HG03469 (cell line): ENCODE data around the gene TAF1B.
A peak's percentile ranks its signal among the peaks of the same experiment; 100 is the strongest.

Experiments
- ATAC-seq: cut with Tn5 transposase; IDR thresholded peaks from one replicate; pipeline ENCODE4 v1.9.1; 2021; ENCODE audit warnings: mild to moderate bottlenecking, moderate library complexity, moderate number of reproducible peaks; ENCODE audit not compliant: unreplicated experiment

The TAF1B gene

GRCh38 chr2:9959262-9959661, 116.0 kb downstream of the TAF1B start:
- ATAC-seq, result no peak

- ATAC-seq, result no peak
Measured at GRCh38 chr2:9961013-9961412, 117.7 kb downstream of the TAF1B start.

GRCh38 chr2:9964334-9964980, 121.2 kb downstream of the TAF1B start:
- no peak for ATAC-seq

- ATAC-seq, result no peak
Measured at GRCh38 chr2:9965119-9965822, 122.0 kb downstream of the TAF1B start.

- ATAC-seq, result no peak
Measured at GRCh38 chr2:9966491-9967022, 123.3 kb downstream of the TAF1B start.

- peak; percentile 44 for ATAC-seq
Measured at GRCh38 chr2:9967053-9967775, 123.9 kb downstream of the TAF1B start.

- no peak for ATAC-seq
Measured at GRCh38 chr2:9968553-9969497, 125.6 kb downstream of the TAF1B start.

- ATAC-seq, result no peak
Measured at GRCh38 chr2:9970200-9971044, 127.1 kb downstream of the TAF1B start.

- no peak for ATAC-seq
Measured at GRCh38 chr2:9971105-9971818, 128.0 kb downstream of the TAF1B start.

- no peak for ATAC-seq
Measured at GRCh38 chr2:9971890-9972289, 128.6 kb downstream of the TAF1B start.

- ATAC-seq, result no peak
Measured at GRCh38 chr2:9972621-9973479, 129.6 kb downstream of the TAF1B start.

GRCh38 chr2:9973690-9974089, 130.4 kb downstream of the TAF1B start:
- no peak for ATAC-seq

- no peak for ATAC-seq
Measured at GRCh38 chr2:9974343-9974742, 131.1 kb downstream of the TAF1B start.

- no peak for ATAC-seq
Measured at GRCh38 chr2:9975328-9975727, 132.1 kb downstream of the TAF1B start.

- ATAC-seq, result no peak
Measured at GRCh38 chr2:9975805-9976447, 132.7 kb downstream of the TAF1B start.

- ATAC-seq, result no peak
Measured at GRCh38 chr2:9979977-9980376, 136.7 kb downstream of the TAF1B start.

- ATAC-seq, result no peak
Measured at GRCh38 chr2:9980520-9980919, 137.2 kb downstream of the TAF1B start.

- no peak for ATAC-seq
Measured at GRCh38 chr2:9981655-9982054, 138.4 kb downstream of the TAF1B start.
